RPMI7951 (cell line): ENCODE data around the gene ROCK2. TPM values are rescaled to one million over a fixed set of nuclear protein-coding genes. Genes with fewer than 3 reads are reported as not detected.

Experiments
- DNase-seq: peaks from one replicate; pipeline ENCODE4 v3.0.0-alpha.2; 2012; ENCODE audit warnings: low read depth
- total RNA-seq: library from RNA; depleted of rRNA; stranded (reverse); fragments of >200 nt; shearing (Covaris generic); gene quantifications from 2 replicates; pipeline ENCODE4 v1.2.3, GENCODE V29; 2014

ROCK2 gene
- total RNA-seq, 1 experiment from 2014 or later, result 45.4 TPM

GRCh38 chr2:11310212-11310611 lies 34.2 kb downstream of the ROCK2 start:
- no peak for DNase-seq

- DNase-seq, result peak; percentile 83
These were observed 34.7 kb downstream of the ROCK2 start for GRCh38 chr2:11309706-11310105.

- no peak for DNase-seq
These were observed 36.5 kb downstream of the ROCK2 start for GRCh38 chr2:11307764-11308415.

- DNase-seq, result peak; percentile 19
These were observed 38.5 kb downstream of the ROCK2 start for GRCh38 chr2:11305958-11306357.

- DNase-seq, result no peak
These were observed 39.1 kb downstream of the ROCK2 start for GRCh38 chr2:11305338-11305737.

DNA sequence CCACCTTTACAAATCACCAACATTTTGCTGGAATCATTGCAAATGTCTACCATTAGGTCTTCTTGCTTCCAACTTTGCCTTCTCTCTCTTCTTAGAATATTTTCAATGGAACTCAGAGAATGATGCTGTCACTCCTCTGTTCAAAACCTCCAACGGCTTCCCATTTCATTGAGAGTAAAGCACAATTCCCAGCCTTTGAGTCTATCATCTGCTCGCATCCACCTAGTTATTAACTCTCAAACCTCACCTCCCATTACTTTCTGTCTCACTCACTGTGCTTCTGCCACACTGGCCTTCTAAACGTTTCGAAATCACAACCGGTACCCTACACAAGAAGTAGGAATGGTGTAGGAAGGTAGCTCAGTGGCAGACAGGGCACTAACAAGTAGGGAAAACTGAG lies 40.0 kb downstream of the ROCK2 start:
- no peak for DNase-seq

DNA sequence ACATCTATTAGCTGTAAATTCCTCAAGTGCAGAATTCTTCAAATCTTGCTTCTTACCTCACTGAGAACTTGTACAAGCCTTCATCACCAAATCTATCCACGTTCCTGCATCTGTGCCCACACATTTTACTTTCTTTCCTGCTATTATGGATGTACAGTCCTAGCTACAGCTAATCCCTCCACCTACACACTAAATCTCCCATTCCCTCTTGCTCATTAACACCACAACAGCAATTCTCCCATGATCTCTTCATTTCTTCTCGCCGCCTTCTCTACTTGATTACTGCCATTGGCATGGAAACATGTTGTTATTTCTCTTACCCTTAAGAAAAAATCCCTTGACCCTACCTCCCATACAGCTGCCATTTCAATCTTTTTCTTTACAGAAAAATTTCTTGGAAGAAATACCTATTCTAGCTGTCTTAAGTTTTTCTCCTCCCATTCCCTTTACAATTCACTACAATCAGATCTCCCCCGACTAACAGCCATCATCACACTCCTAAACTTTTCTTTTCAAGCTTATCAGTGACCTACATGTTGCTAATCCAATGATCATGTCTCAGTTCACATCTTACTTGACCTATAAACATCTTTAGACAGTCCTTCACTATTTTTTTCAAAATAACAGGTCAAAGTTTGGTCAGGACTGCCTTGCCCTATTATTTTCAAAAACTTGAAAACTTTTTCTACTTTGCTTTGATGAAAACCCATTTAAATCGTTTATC lies 41.0 kb downstream of the ROCK2 start:
- DNase-seq, result no peak

GRCh38 chr2:11299439-11299838 lies 45.0 kb downstream of the ROCK2 start:
- no peak for DNase-seq

DNA sequence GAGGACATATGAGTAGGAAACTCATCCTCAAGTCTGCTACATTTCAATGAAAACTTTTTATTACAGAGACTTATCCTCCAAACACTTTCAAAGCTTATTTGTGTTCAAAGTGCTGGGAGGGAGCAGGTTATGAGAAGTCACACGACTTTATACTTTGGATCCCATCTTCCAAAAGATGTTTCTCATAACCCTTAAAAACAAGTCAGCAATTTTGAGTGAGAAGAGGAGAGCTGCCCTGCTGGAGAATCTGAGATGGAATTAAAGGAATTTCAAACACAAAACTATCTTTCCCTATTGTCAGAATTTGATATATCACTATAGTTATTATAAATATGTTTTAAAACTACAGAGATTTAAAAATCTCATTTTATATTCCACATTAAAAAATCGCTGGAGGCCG lies 45.8 kb downstream of the ROCK2 start:
- DNase-seq, result no peak

DNA sequence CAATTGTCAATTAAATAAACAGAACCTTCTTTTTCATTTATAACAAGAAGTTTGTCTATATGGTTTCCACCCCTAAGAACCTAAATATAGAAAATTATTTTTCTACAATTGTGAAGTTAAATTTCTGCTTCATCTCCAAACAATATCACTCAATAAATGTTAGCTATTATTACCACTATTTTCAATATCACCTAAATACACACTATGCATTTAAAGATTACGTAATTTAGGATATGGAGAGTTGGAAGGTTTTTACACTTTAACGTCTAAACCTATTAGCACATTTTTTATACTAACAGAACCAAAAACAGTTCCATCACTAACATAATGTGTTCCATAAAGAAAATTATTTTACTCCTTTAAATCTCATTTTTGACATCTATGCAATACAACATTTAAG lies 48.0 kb downstream of the ROCK2 start:
- DNase-seq, result no peak

DNA sequence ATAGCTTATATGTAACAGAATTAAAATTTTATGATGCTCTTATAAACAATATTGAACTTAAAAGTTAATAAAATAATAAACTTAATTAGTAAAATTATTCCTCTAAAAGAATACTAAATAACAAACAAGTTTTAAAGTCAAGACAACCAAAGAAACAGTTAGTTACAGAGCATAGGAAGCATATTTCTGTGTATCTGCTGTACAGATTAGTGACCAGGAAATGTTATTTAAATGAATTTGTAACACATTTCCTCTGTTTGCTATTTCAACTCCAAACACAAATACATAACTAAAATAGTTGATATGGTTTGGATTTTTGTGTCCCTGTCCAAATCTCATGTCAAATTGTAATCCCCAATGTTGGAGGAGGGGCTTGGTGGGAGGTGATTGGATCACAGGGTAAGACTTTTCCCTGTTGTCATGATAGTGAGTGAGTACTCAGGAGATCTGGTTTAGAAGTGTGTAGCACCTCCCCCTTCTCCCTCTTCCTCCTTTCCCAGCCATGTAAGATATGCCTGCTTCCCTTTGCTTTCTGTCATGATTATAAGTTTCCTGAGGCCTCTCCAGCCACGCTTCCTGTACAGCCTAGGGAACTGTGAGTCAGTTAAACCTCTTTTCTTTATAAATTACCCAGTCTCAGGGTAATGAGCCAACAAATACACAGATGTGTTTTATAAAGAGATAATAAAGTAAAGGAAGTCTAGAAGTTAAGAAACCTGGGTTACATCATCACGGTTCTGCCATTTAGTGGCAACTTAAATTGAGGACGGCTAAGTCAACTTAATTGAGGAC lies 51.8 kb downstream of the ROCK2 start:
- peak; percentile 56 for DNase-seq

DNA sequence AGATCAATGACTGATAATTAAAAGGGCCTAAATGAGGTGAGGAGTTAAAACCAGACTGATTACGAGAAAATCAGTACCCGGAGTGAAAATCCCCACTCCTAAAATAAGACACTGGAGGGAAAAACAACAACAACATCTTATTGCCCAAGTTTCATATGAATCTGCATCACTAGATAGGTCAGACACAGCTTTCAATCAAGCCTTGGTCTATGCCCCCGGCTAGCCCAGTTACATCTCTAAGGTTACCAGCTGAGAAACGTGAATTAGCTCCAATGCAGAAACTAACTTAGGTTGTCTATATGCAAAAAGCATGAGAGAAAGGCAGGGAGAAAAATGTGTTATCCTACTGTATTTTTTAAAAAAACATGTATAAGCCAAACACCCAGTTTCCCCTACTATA lies 53.7 kb downstream of the ROCK2 start:
- DNase-seq, result no peak

- DNase-seq, result no peak
These were observed 54.2 kb downstream of the ROCK2 start for GRCh38 chr2:11290211-11290610.

GRCh38 chr2:11288431-11288830 lies 56.0 kb downstream of the ROCK2 start:
- no peak for DNase-seq

DNA sequence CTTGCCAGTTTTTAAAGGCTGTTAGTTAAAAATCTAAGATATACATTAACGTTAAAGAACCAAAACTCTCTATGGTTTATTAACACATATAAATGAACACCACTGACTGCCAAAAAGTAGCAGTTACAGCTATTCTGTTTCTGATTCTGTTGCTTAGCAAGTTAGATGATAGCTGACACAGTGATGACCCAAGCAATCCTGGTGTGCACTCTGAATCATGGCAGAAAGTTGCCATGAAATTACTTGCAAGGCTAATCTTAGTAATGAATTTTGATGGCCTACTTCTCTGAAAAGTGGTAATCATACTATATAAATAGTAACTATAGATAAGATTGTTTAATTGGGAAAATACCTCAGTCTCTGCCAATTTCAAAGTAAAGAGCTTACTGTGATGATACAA lies 57.7 kb downstream of the ROCK2 start:
- DNase-seq, result peak; percentile 8

DNA sequence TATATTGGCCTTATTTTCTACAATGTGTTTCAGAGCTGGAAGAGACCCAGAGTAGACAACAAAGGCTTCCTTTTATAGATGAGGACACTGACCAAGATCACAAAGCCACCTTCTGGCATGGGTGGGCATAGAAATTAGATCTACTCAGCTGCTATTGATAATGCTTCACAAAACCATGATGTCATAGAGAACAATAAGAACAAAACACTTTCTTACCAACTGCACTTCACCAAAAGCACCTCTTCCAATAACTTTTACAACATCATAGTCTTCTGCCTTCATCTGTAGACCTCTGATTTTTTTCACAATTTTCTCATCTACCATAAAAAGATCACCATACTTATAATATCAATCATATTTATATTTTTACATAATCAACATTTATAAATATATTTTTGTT lies 58.1 kb downstream of the ROCK2 start:
- DNase-seq, result no peak

DNA sequence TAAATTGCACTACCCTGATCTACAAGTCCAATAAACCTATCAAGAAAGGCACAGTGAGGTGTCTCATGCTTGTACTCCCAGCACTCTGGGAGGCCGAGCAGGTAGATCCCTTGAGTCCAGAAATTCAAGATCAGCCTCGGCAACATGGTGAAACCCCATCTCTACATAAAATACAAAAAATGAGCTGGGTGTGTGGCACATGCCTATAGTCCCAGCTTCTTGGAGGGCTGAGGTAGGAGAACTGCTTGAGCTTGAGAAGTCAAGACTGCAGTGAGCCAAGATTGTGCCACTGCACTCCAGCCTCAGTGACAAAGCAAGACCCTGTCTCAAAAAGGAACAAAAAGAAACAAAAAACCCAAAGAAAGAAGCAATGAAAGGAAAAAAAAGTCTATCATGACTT lies 58.9 kb downstream of the ROCK2 start:
- no peak for DNase-seq

DNA sequence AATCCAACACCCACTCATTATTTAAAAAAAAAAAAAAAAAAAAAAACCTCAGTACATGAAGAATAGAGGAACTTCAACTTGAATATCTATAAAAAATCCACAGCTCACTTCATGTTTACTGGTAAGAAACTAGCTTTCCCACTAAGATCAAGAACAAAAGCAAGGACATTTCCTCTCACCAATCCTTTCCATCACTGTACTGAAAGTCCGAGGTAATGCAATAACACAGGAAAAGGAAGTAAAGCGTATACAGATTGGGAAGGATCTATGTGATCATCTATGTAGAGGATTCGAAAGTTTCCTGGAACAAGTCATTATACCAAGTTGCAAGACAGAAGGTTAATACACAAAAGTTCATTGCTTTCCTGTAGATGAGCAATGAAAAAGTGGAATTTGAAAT lies 63.2 kb downstream of the ROCK2 start:
- DNase-seq, result no peak

- DNase-seq, result no peak
These were observed 63.7 kb downstream of the ROCK2 start for GRCh38 chr2:11280713-11281112.

DNA sequence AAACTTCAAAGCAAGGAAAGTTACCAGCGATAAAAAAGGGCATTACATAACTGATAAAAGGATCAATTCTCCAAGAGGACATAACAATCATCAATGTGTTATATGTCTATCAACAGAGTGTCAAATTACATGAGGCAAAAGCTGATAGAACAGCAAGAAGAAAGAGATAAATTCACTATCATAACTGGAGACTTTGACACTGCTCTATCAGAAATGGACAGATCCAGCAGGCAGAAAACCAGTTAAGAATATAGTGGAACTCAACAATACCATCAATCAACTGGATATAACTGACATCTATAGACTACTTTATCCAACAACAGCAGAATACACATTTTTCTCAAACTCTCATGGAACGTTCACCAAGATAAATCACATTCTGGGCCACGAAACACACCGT lies 65.0 kb downstream of the ROCK2 start:
- DNase-seq, result no peak

DNA sequence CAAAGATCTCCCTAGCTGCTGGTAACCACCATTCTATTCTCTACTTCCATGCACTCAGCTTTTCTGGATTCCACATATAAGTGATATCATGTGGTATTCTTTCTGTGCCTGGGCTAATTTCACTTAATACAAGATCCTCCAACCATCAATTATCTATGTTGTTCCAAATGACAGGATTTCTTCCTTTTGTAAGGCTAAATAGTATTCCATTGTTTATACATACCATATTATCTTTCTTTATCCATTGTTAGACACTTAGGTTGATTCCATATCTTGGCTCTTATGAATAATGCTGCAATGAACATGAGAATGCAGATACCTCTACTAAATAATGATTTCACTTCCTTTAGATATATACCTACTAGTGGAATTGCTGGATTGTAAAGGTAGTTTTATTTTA lies 66.2 kb downstream of the ROCK2 start:
- DNase-seq, result no peak

DNA sequence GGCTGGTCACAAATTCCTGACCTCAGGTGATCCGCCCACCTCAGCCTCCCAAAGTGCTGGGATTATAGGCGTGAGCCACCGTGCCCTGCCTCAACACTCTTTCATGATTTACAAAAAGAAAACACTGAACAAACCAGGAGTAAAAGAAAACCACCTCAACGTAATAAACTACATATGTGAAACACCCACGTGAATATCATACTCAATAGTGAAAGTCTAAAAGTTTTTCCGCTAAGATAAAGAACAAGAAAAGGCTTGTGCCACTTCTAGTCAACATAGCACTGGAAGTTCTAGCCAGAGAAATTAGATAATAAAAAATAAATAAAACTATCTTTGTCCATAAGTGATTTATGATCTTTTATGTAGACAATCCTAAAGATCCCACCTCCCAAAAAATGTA lies 68.5 kb downstream of the ROCK2 start:
- no peak for DNase-seq

DNA sequence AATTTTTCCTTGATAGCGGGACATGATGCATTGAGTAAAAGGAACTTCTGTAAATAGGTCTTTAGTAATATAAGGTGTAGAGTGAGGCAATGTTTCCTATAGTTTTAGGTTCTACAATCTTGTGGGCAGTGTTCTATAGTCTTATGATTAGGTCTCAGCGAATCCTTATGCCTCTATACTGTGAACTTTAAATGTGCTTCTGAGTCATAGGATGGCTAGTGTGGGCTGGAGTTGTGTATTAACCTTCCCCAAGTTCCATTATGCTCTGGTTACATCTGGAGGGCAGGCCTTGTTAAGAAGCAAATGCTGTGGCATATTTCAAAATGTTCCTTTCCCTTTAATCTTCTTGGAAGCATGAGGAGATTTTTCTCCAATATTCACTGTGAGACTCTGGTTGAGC lies 73.5 kb downstream of the ROCK2 start:
- DNase-seq, result peak; percentile 16
